GM12878 (cell line): ENCODE data around the gene GTPBP3. TPM values are rescaled to one million over a fixed set of nuclear protein-coding genes. Genes with fewer than 3 reads are reported as not detected.

Experiments
- ATAC-seq: fragments of 200-7000 bp; cut with Tn5 transposase; 3 replicates; pipeline ENCODE4 v1.9.1; 2020; ENCODE audit warnings: mild to moderate bottlenecking, moderate library complexity
- BruUV-seq: library from RNA; stranded (reverse); fragments of 400-500 nt; replicated peaks from 2 replicates; lab custom pipeline; 2021; lab: Mats Ljungman, UMichigan
- CTCF ChIA-PET: fragments of 300-600 bp; sonication (Branson Sonifier 250); formaldehyde crosslinking; extraction: SDS; loops from one replicate; lab custom pipeline; 2021; ENCODE audit warnings: inconsistent platforms; lab: Yijun Ruan, JAX
- POLR2A ChIA-PET: fragments of 350-600 bp; formaldehyde crosslinking; extraction: SDS; loops from one replicate; lab custom pipeline; 2021; ENCODE audit warnings: inconsistent platforms; lab: Charles Lee
- RAD21 ChIA-PET: fragments of 300-600 bp; sonication (Branson Sonifier 250); formaldehyde crosslinking; loops from one replicate; lab custom pipeline; 2023; ENCODE audit warnings: antibody characterized with exemption; ENCODE audit not compliant: unreplicated experiment; lab: Charles Lee
- SMC1A ChIA-PET: fragments of 300-600 bp; sonication (Branson Sonifier 250); formaldehyde crosslinking; loops from one replicate; lab custom pipeline; 2023; ENCODE audit not compliant: unreplicated experiment, uncharacterized antibody; lab: Charles Lee
- DNase-seq: peaks from one replicate; pipeline ENCODE4 v3.0.0-alpha.2; 2011; ENCODE audit warnings: low read depth, low spot score
- FAIRE-seq: peaks from 3 replicates; lab custom pipeline; 2011; peaks lifted over from hg19 to GRCh38; lab: Jason Lieb, UNC
- H2AFZ ChIP-seq: 2 replicates; pipeline ENCODE4 v1.6.0; 2011; ENCODE audit warnings: low read depth, low read length, control low read depth; ENCODE audit not compliant: control insufficient read depth
- H3K27ac ChIP-seq: 2 replicates; pipeline ENCODE4 v1.5.1; 2011; ENCODE audit warnings: control low read depth; ENCODE audit not compliant: control insufficient read depth, insufficient read depth
- H3K27me3 ChIP-seq, 2 experiments: replicated peaks in 1 of 2; 2 replicates each; pipeline versions ENCODE4 v1.6.0 to v1.6.1; 2011; ENCODE audit warnings: low read length in 1 of 2; ENCODE audit not compliant: control insufficient read depth in 2 of 2, insufficient read depth in 2 of 2
- H3K36me3 ChIP-seq, 2 experiments: 2 replicates each; pipeline ENCODE4 v1.5.1; 2011; ENCODE audit warnings: low read length in 1 of 2; ENCODE audit not compliant: control insufficient read depth in 2 of 2, insufficient read depth in 2 of 2
- H3K4me1 ChIP-seq: 2 replicates; pipeline ENCODE4 v1.6.1; 2011; ENCODE audit warnings: mild to moderate bottlenecking, low read length, moderate library complexity, mixed read lengths; ENCODE audit not compliant: control insufficient read depth, insufficient read depth
- H3K4me2 ChIP-seq: 2 replicates; pipeline ENCODE4 v1.6.0; 2011; ENCODE audit warnings: control low read depth; ENCODE audit not compliant: control insufficient read depth, insufficient read depth
- H3K4me3 ChIP-seq: fragments of 200-600 bp; sonication (generic); 2 replicates; pipeline ENCODE4 v1.5.1; 2016
- H3K79me2 ChIP-seq: 2 replicates; pipeline ENCODE4 v1.6.0; 2011; ENCODE audit warnings: low read length; ENCODE audit not compliant: control insufficient read depth, insufficient read depth
- H3K9ac ChIP-seq: 2 replicates; pipeline ENCODE4 v1.8.0; 2011; ENCODE audit warnings: low read length, control low read depth, mixed read lengths; ENCODE audit not compliant: control insufficient read depth, insufficient read depth
- H3K9me3 ChIP-seq: replicated peaks from 3 replicates; pipeline ENCODE4 v1.5.1; 2011; ENCODE audit warnings: mild to moderate bottlenecking, low read length; ENCODE audit not compliant: control insufficient read depth, insufficient read depth
- H4K20me1 ChIP-seq: 2 replicates; pipeline ENCODE4 v1.6.0; 2011; ENCODE audit not compliant: control insufficient read depth, insufficient read depth
- ATF2 ChIP-seq: IDR thresholded peaks from 2 replicates; pipeline ENCODE4 v1.6.1; 2012; ENCODE audit warnings: low read length, inconsistent platforms
- BCLAF1 ChIP-seq: fragments of 450-650 bp; IDR thresholded peaks from 2 replicates; pipeline ENCODE4 v1.6.1; 2017; ENCODE audit warnings: antibody characterized with exemption, mild to moderate bottlenecking, moderate library complexity
- CREB1 ChIP-seq: IDR thresholded peaks from 2 replicates; pipeline ENCODE4 v1.6.1; 2012; ENCODE audit warnings: low read depth, mild to moderate bottlenecking, inconsistent platforms
- EP300 ChIP-seq, 2 experiments: fragments of 150-350 bp in 1 of 2; IDR thresholded peaks; 2 replicates each; pipeline ENCODE4 v1.6.1; 2011 to 2012; ENCODE audit warnings: low read depth in 2 of 2, low read length in 2 of 2, borderline replicate concordance in 1 of 2, improper control_type of control experiment in 1 of 2, inconsistent platforms in 1 of 2; ENCODE audit not compliant: control insufficient read depth in 1 of 2
- KAT2A ChIP-seq: conservative IDR thresholded peaks from 2 replicates; pipeline ENCODE4 v1.6.1; 2011; ENCODE audit warnings: low read depth, low read length; ENCODE audit not compliant: control insufficient read depth
- MTA2 ChIP-seq: fragments of 450-650 bp; IDR thresholded peaks from 2 replicates; pipeline ENCODE4 v1.6.1; 2016; ENCODE audit warnings: low read depth, mild to moderate bottlenecking, moderate library complexity
- NR2F1 ChIP-seq: fragments of 450-650 bp; conservative IDR thresholded peaks from 2 replicates; pipeline ENCODE4 v1.6.1; 2017; ENCODE audit warnings: mild to moderate bottlenecking
- PBX3 ChIP-seq: IDR thresholded peaks from 2 replicates; pipeline ENCODE4 v1.6.1; 2011; ENCODE audit warnings: mild to moderate bottlenecking, low read depth, low read length, moderate library complexity; ENCODE audit not compliant: insufficient replicate concordance
- RBBP5 ChIP-seq: fragments of 200-600 bp; sonication (generic); conservative IDR thresholded peaks from 2 replicates; pipeline ENCODE4 v1.6.1; 2016
- SP1 ChIP-seq: IDR thresholded peaks from one replicate; pipeline ENCODE4 v1.6.1; 2011; ENCODE audit warnings: low read depth, low read length
- STAT3 ChIP-seq: IDR thresholded peaks from 2 replicates; pipeline ENCODE4 v1.6.1; 2011; ENCODE audit warnings: low read depth, low read length, improper control_type of control experiment
- ZBTB11 ChIP-seq: fragments of 450-650 bp; formaldehyde crosslinking; IDR thresholded peaks from 2 replicates; pipeline ENCODE4 v1.5.0; 2022; ENCODE audit warnings: mild to moderate bottlenecking, missing genetic modification characterization
- ZNF217 ChIP-seq: fragments of 450-650 bp; IDR thresholded peaks from 2 replicates; pipeline ENCODE4 v1.6.1; 2017; ENCODE audit warnings: antibody characterized with exemption, mild to moderate bottlenecking
- ZNF24 ChIP-seq: fragments of 450-650 bp; IDR thresholded peaks from 2 replicates; pipeline ENCODE4 v1.6.1; 2017; ENCODE audit warnings: antibody characterized with exemption, mild to moderate bottlenecking
- ZNF274 ChIP-seq: IDR thresholded peaks from one replicate; pipeline ENCODE4 v1.8.0; 2011; ENCODE audit not compliant: insufficient read length, insufficient read depth
- ZSCAN29 ChIP-seq: fragments of 450-650 bp; IDR thresholded peaks from 2 replicates; pipeline ENCODE4 v1.6.1; 2017; ENCODE audit warnings: mild to moderate bottlenecking, moderate library complexity
- WGBS: methylation state at CpG from one replicate; pipeline ENCODE4 v1.1.6; 2016; ENCODE audit warnings: low lambda C conversion rate; ENCODE audit not compliant: insufficient replicate concordance, insufficient coverage; ENCODE audit errors: missing lambda C conversion rate; 5-methylcytosine and 5-hydroxymethylcytosine counted together
- in situ Hi-C: fragments of 300-500 bp; cut with MboI; formaldehyde crosslinking; loops from 9 replicates; pipeline ENCODE4 v1.14.3; 2018; ENCODE audit warnings: mixed read lengths
- intact Hi-C: fragments of 100-400 bp; cut with micrococcal nuclease; formaldehyde crosslinking; loops from one replicate; pipeline ENCODE4 v1.14.2; 2022; ENCODE audit not compliant: unreplicated experiment
- polyA plus RNA-seq, 11 experiments: library from polyadenylated mRNA; depleted of rRNA in 4 of 11; unstranded in 6 of 11; stranded (reverse) in 5 of 11; fragments of >200 nt; fragmentation: Nextera tagmentation in 4 of 11; fragmentation: Illumina TruSeq in 1 of 11; extraction: Ambion mirVana in 4 of 11; extraction: Trizol in 1 of 11; gene quantifications; 1 replicate in 1 of 11; 2 replicates in 10 of 11; pipeline versions ENCODE4 v1.2.1 to v1.2.3, GENCODE V29; 2011 to 2016; ENCODE audit warnings: inconsistent platforms in 2 of 11, missing spikeins in 2 of 11, low read depth in 1 of 11
- total RNA-seq, 4 experiments: library from RNA; depleted of rRNA in 3 of 4; stranded (reverse); fragments of >200 nt in 3 of 4; fragmentation: Illumina TruSeq in 1 of 4; extraction: Trizol in 1 of 4; gene quantifications; 2 replicates each; pipeline versions ENCODE4 v1.2.1 to v1.2.3, GENCODE V29; 2013 to 2021

The GTPBP3 gene
- total and polyA plus RNA-seq, 10 of the 15 experiments (the other 5 are each of a cell fraction or from before 2014, with no cell fraction given): 2.9 to 46.8 (median 15.4) TPM

GRCh38 chr19:17307876-17308377, 29.4 kb upstream of the GTPBP3 start:
- Histone ChIP-seq H3K9me3 (no peaks in the 10 kb centered on the region), H2AFZ (no peak overlapping the region), H3K27ac (no peak overlapping the region), H3K4me2 (peak overlapping the region; percentile 25), H3K79me2 (peaks cover 39% of the 10 kb centered on the region), H3K27me3 (no peaks in the 10 kb centered on the region), H3K4me3 (no peak overlapping the region), H3K4me1 (peaks cover 24% of the 10 kb centered on the region), H3K36me3 (peaks cover 0 to 5% of the 10 kb centered on the region in 2 experiments; a peak in 1 of 4 replicates), H4K20me1 (peaks cover 3% of the 10 kb centered on the region; the same call in 1 of the 2 replicates), H3K9ac (no peak overlapping the region)
- BruUV-seq: no TSS peak
- RAD21 ChIA-PET: interaction anchor here (0.5 to 1.5 kb wide), 2 partner anchors 111 to 199 kb away, joined by 3 read pairs; no protein-coding TSS in a partner anchor
- in situ Hi-C loops: no loop called here
- SMC1A ChIA-PET: interaction anchor here (2.0 kb wide), 1 partner anchor 15 kb away, joined by 5 read pairs; no protein-coding TSS in a partner anchor
- DNase-seq (no peak), ATAC-seq (no peak), FAIRE-seq (no peak)
- intact Hi-C loops: loop anchor here (10.0 kb wide), 1 partner anchor 413 kb away; no protein-coding TSS in a partner anchor
- POLR2A ChIA-PET: interaction anchor here (0.6 to 2.9 kb wide), 3 partner anchors 24 to 97 kb away, joined by 4 to 24 read pairs (median 6); partner anchors contain the start of genes ANO8 and BST2
- CTCF ChIA-PET: interaction anchor here (0.7 to 1.8 kb wide), 2 partner anchors 78 to 309 kb away, joined by 3 to 9 read pairs; no protein-coding TSS in a partner anchor
- 75% methylated on average over 8 of the region's 8 CpGs for WGBS
- TF ChIP-seq NR2F1 (no peak), ZSCAN29 (no peak), ATF2 (no peak), ZBTB11 (CRISPR knock-in tag) (no peak), ZNF24 (no peak), KAT2A (no peak), STAT3 (no peak), EP300 (IDR thresholded peaks at IDR 0.05; ENCODE audit: borderline replicate concordance in 1 of 2, control insufficient read depth in 1 of 2, low read depth in 2 of 2, low read length in 2 of 2) (no peak), PBX3 (no peak), BCLAF1 (no peak), MTA2 (no peak), SP1 (no peak), ZNF274 (no peak), ZNF217 (no peak), CREB1 (no peak), RBBP5 (no peak)
